ENCODE measurements around the gene IL12RB1. TPM values are rescaled to one million over a fixed set of nuclear protein-coding genes. Genes with fewer than 3 reads are reported as not detected.

IL12RB1 gene
- 1 to 10 TPM; 1.1 to 2.3 (median 1.9) TPM for total RNA-seq

DNA sequence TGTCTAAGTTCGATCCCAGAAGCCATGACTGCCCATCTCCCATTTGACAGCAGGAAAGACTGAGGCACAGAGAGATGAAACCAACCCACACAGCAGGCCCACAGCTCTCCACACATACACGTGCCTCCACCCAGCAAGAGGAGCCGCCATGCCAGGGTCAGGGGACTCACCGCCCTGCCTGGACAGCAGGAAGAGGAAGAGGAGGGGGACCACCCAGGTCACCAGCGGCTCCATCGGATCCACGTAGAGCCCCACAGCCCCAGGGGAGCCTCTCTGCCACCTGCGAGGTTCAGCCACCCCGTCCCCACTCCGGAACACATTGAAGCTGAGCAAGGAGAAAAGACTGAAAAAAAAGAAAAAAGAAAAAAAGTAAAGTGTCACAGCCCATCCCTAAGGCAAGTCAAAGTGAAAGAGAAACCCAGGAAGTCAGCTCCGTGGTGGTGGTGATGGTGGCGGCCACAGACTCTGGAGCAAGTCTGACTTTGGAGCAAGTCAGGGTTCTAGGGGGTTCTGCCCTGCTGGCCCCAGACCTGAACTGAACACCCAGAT is at the start of gene IL12RB1:
Gene IL12RB1, minus strand, starts transcription at position 345 of the 549 bp plus-strand sequence. Its CDS starts 111 bp downstream, at position 234.
- no peaks in the 10 kb centered on the region for H3K9me3 ChIP-seq
- no peak for DNase-seq
- peak within 1 kb of the TSS in 3 of 4 donors; percentile 30 to 62 (median 35) for H3K4me3 ChIP-seq
- TF ChIP-seq, protein P1, sequence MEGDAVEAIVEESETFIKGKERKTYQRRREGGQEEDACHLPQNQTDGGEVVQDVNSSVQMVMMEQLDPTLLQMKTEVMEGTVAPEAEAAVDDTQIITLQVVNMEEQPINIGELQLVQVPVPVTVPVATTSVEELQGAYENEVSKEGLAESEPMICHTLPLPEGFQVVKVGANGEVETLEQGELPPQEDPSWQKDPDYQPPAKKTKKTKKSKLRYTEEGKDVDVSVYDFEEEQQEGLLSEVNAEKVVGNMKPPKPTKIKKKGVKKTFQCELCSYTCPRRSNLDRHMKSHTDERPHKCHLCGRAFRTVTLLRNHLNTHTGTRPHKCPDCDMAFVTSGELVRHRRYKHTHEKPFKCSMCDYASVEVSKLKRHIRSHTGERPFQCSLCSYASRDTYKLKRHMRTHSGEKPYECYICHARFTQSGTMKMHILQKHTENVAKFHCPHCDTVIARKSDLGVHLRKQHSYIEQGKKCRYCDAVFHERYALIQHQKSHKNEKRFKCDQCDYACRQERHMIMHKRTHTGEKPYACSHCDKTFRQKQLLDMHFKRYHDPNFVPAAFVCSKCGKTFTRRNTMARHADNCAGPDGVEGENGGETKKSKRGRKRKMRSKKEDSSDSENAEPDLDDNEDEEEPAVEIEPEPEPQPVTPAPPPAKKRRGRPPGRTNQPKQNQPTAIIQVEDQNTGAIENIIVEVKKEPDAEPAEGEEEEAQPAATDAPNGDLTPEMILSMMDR (IDR thresholded peaks at IDR 0.05), result no peak
- peak in 1 of 4 donors; percentile 26 for TF ChIP-seq POLR2A (IDR thresholded peaks at IDR 0.05)
- peaks cover 0 to 31% (median 13%) of the 10 kb centered on the region in 3 donors for H3K4me1 ChIP-seq
- WGBS, 2 donors, result 34 to 38% methylated on average over 8 to 12 of the region's 12 CpGs
- H3K27me3 ChIP-seq, result no peaks in the 10 kb centered on the region
- peak within 1 kb of the TSS; percentile 30 to 58 (median 46) for H3K27ac ChIP-seq
- intact Hi-C loops (cut with DNase I), result no loop called here
- no peaks in the 10 kb centered on the region for H3K36me3 ChIP-seq

GRCh38 chr19:18135712-18136584 is 49.2 kb upstream of the IL12RB1 start:
- WGBS, 2 donors, result 81 to 82% methylated on average over 14 to 15 of the region's 18 CpGs
- Histone ChIP-seq H3K4me1 (no peaks in the 10 kb centered on the region), H3K27ac (no peak overlapping the region), H3K4me3 (no peak overlapping the region), H3K36me3 (peaks cover 4 to 97% (median 23%) of the 10 kb centered on the region in 3 donors), H3K27me3 (no peaks in the 10 kb centered on the region), H3K9me3 (no peaks in the 10 kb centered on the region)
- intact Hi-C loops (cut with DNase I), result no loop called here
- no peak for TF ChIP-seq POLR2A (IDR thresholded peaks at IDR 0.05)
- TF ChIP-seq, protein P1 (IDR thresholded peaks at IDR 0.05), result no peak
- DNase-seq, result no peak

DNA sequence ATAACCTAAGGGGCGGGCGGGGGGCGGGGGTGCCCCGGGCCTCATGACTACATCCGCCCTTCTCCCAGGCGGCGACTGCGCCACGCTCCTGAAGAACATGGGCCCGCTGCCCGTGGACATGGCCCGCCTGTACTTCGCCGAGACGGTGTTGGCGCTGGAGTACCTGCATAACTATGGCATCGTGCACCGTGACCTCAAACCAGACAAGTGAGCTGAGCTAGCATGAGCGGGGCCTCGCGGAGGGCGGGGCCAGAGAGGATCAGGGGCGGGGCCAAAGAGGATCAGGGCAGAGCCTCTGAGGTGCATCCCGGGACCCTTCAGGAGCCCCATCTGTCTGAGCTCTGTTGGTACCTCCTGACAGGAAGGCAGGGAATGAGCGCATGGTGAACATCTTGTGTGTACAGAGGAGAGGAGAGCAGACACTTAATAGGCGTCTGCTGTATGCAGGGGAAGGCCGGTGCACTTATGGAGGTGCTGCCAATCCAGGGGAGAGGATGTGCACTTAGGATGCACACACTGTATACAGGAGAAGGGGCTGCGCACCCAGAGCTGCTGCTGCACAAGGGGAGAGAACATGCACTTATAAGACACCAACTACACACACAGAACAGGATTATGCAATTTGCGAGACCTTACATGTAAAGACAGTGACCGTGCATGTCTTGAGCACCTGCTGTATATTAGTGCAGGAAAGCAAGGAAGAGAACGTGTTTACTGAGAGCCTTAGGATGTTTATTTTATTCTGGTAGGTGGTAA is 45.3 kb upstream of the IL12RB1 start:
- H3K27ac ChIP-seq, result no peak overlapping the region
- H3K4me1 ChIP-seq, result no peaks in the 10 kb centered on the region
- DNase-seq, result no peak
- H3K9me3 ChIP-seq, result no peaks in the 10 kb centered on the region
- no peaks in the 10 kb centered on the region for H3K27me3 ChIP-seq
- intact Hi-C loops (cut with DNase I), result no loop called here
- TF ChIP-seq, protein P1 (IDR thresholded peaks at IDR 0.05), result no peak
- no peak for TF ChIP-seq POLR2A (IDR thresholded peaks at IDR 0.05)
- H3K36me3 ChIP-seq, result peaks cover 4 to 100% (median 24%) of the 10 kb centered on the region in 3 donors
- 85 to 88% methylated on average over 18 to 23 of the region's 31 CpGs for WGBS, 2 donors
- no peak overlapping the region for H3K4me3 ChIP-seq

- 85 to 95% methylated on average over 7 to 14 of the region's 21 CpGs for WGBS, 2 donors
- TF ChIP-seq, protein P1 (IDR thresholded peaks at IDR 0.05), result no peak
- no peak for TF ChIP-seq POLR2A (IDR thresholded peaks at IDR 0.05)
- H3K4me3 ChIP-seq, result no peak overlapping the region
- H3K9me3 ChIP-seq, result no peaks in the 10 kb centered on the region
- peaks cover 3 to 97% (median 24%) of the 10 kb centered on the region in 3 donors for H3K36me3 ChIP-seq
- no peaks in the 10 kb centered on the region for H3K27me3 ChIP-seq
- no peak overlapping the region for H3K27ac ChIP-seq
- no peak for DNase-seq
- H3K4me1 ChIP-seq, result no peaks in the 10 kb centered on the region
- intact Hi-C loops (cut with DNase I), result no loop called here
These were observed 43.9 kb upstream of the IL12RB1 start for GRCh38 chr19:18130523-18131242.
